Lung (tissue), 12 donors: Measurements from ENCODE around the gene RFX4. TPM values are rescaled to one million over a fixed set of nuclear protein-coding genes. Genes with fewer than 3 reads are reported as not detected.
A peak's percentile ranks its signal among the peaks of the same experiment; 100 is the strongest.

Experiments
- ATAC-seq: fragments of 200-7000 bp; cut with Tn5 transposase; one replicate; pipeline ENCODE4 v1.9.1; 2020; ENCODE audit warnings: moderate number of reproducible peaks; ENCODE audit not compliant: insufficient read depth, low FRiP score
- DNase-seq, 3 donors: peaks; one replicate each; pipeline ENCODE4 v3.0.0-alpha.2; 2013 to 2017
- H3K27ac ChIP-seq, 2 donors: one replicate each; pipeline ENCODE4 v1.5.1; 2013; ENCODE audit warnings: mild to moderate bottlenecking in 2 of 2, moderate library complexity in 2 of 2, control low read depth in 1 of 2, inconsistent platforms in 1 of 2, low read depth in 1 of 2, low read length in 1 of 2
- H3K27me3 ChIP-seq, 3 donors: one replicate each; pipeline ENCODE4 v1.5.1; 2013; ENCODE audit warnings: low read length in 2 of 3; ENCODE audit not compliant: control insufficient read depth in 3 of 3, insufficient read depth in 3 of 3
- H3K36me3 ChIP-seq, 4 donors: one replicate each; pipeline ENCODE4 v1.5.1; 2013; ENCODE audit warnings: low read length in 4 of 4, mild to moderate bottlenecking in 1 of 4, moderate library complexity in 1 of 4; ENCODE audit not compliant: control insufficient read depth in 4 of 4, insufficient read depth in 4 of 4
- H3K4me1 ChIP-seq, 5 donors: one replicate each; pipeline ENCODE4 v1.5.1; 2013; ENCODE audit warnings: low read length in 5 of 5, mild to moderate bottlenecking in 2 of 5, moderate library complexity in 1 of 5; ENCODE audit not compliant: control insufficient read depth in 5 of 5, insufficient read depth in 5 of 5
- H3K4me3 ChIP-seq: one replicate; pipeline ENCODE4 v1.5.1; 2013; ENCODE audit warnings: mild to moderate bottlenecking, control low read depth, moderate library complexity
- H3K9ac ChIP-seq, 2 donors: one replicate each; pipeline ENCODE4 v1.5.1; 2013; ENCODE audit warnings: low read length in 2 of 2, control low read depth in 1 of 2; ENCODE audit not compliant: insufficient read depth in 1 of 2
- H3K9me3 ChIP-seq, 4 donors: one replicate each; pipeline ENCODE4 v1.5.1; 2013; ENCODE audit warnings: low read length in 3 of 4, mild to moderate bottlenecking in 1 of 4, moderate library complexity in 1 of 4; ENCODE audit not compliant: control insufficient read depth in 4 of 4, insufficient read depth in 3 of 4
- CTCF ChIP-seq: IDR thresholded peaks from 2 replicates; pipeline ENCODE4 v1.5.1; 2012; ENCODE audit warnings: mild to moderate bottlenecking; ENCODE audit errors: control extremely low read depth, extremely low read depth
- WGBS, 2 donors: extraction: QIAGEN DNeasy Blood & Tissue Kit; methylation state at CpG; one replicate each; pipeline ENCODE4 v1.1.7; 2013; 5-methylcytosine and 5-hydroxymethylcytosine counted together
- polyA plus RNA-seq, 2 donors: library from polyadenylated mRNA; stranded (reverse); fragments of 200-250 nt; gene quantifications; one replicate each; pipeline ENCODE4 v1.2.1, GENCODE V29; 2013
- total RNA-seq, 2 donors: library from RNA; depleted of rRNA in 1 of 2; stranded (reverse); fragments of >200 nt in 1 of 2; gene quantifications; one replicate each; pipeline ENCODE4 v1.2.1, GENCODE V29; 2014 to 2021
- donor health status: control.
- donor health status: control.
- donor health status: Bipolar disorder and iron deficiency.
- donor health status: healthy.
- donor health status: DM: yes; HTN: yes; CAD: no.

Gene RFX4
- total and polyA plus RNA-seq, 4 donors = not detected

DNA sequence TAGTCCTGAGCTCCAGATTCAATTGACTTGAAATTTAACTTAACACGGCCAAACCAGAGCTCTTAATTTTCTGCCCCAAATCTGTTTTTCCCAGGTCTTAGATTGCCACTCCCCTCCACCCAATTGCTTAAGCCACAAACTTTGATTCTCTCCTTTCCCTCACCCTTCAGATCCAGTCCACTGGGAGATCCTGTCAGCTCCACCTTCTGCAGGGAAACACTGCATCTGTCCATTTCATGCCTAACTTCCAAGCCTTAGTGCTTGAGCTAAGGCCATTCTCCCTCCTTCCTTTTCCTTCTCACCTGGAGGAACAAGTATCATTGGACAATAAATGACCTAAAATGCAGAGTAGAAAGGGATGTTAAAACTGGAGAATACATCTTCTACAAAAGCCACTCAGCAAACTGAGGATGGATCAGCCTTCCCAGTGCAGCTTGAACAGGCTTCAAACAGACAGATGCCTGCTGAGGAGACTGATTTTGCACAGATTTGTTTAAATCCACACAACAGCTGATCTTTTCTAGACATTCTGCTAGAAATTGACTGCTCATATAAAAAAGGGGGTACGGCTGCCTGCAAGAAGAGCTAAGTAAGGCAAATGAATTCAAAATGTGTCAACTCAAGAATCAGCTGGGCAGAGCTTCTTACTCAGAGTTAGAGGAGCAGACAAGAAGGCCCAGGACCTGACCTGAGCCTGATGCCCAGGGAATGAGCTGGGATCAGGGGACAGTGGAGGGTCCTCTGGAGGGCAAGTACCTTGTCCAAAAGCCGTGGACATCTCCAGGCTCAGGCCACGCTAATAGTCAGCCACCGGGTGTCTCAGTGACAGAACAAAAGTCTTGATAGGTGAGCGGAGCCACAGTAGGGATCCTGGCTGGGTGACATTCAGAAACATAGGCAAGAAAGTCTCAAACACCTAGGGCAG, 110.4 kb downstream of the RFX4 start:
- Histone ChIP-seq H3K27me3 (no peaks in the 10 kb centered on the region), H3K9me3 (peaks cover 0 to 3% (median 1%) of the 10 kb centered on the region in 4 donors), H3K9ac (no peak overlapping the region), H3K4me1 (peaks cover 0 to 4% (median 0%) of the 10 kb centered on the region in 5 donors), H3K27ac (no peak overlapping the region), H3K4me3 (no peak overlapping the region), H3K36me3 (no peaks in the 10 kb centered on the region)
- DNase-seq (no peak), ATAC-seq (no peak)
- no peak for TF ChIP-seq CTCF
- 81 to 92% methylated on average over 6 of the region's 6 CpGs for WGBS, 2 donors

- Histone ChIP-seq H3K9ac (no peak overlapping the region), H3K9me3 (peaks cover 0 to 4% (median 2%) of the 10 kb centered on the region in 4 donors), H3K27ac (no peak overlapping the region), H3K4me1 (peaks cover 0 to 4% (median 0%) of the 10 kb centered on the region in 5 donors), H3K36me3 (no peaks in the 10 kb centered on the region), H3K27me3 (no peaks in the 10 kb centered on the region), H3K4me3 (no peak overlapping the region)
- TF ChIP-seq CTCF = no peak
- ATAC-seq = no peak
- DNase-seq = peak in 2 of 3 donors; percentile 18 to 21
- WGBS, 2 donors = 90% methylated on average over 6 of the region's 6 CpGs
These were observed 113.3 kb downstream of the RFX4 start for GRCh38 chr12:106696071-106696470.

GRCh38 chr12:106696681-106697417, 114.0 kb downstream of the RFX4 start:
- DNase-seq = peak; percentile 29 to 65 (median 60)
- Histone ChIP-seq H3K27me3 (no peaks in the 10 kb centered on the region), H3K9ac (no peak overlapping the region), H3K4me3 (no peak overlapping the region), H3K9me3 (peaks cover 0 to 4% (median 2%) of the 10 kb centered on the region in 4 donors), H3K36me3 (no peaks in the 10 kb centered on the region), H3K27ac (no peak overlapping the region), H3K4me1 (peaks cover 0 to 4% (median 0%) of the 10 kb centered on the region in 5 donors)
- ATAC-seq = no peak
- 57 to 69% methylated on average over 4 of the region's 4 CpGs for WGBS, 2 donors
- TF ChIP-seq CTCF = no peak
